Stimulated activated naive CD8-positive, alpha-beta T cell treated with anti-CD3 and anti-CD28 coated beads, Interleukin-15, Interleukin-2, amounts not matched to agents 100 ng/mL and 50 ng/mL, for 24 hours (primary cell): ENCODE results near the gene CFAP45.

ENCODE experiments used
- H3K27ac Mint-ChIP-seq: one replicate; pipeline ENCODE4 v1.8.0; 2021; ENCODE audit warnings: mild to moderate bottlenecking, mixed read lengths
- H3K27me3 Mint-ChIP-seq: one replicate; pipeline ENCODE4 v1.8.0; 2021; ENCODE audit warnings: mixed read lengths
- H3K36me3 Mint-ChIP-seq: one replicate; pipeline ENCODE4 v1.8.0; 2021; ENCODE audit warnings: low read depth, mixed read lengths
- H3K4me1 Mint-ChIP-seq: one replicate; pipeline ENCODE4 v1.8.0; 2021; ENCODE audit warnings: low read depth, mixed read lengths
- H3K4me3 Mint-ChIP-seq: one replicate; pipeline ENCODE4 v1.8.0; 2021; ENCODE audit warnings: mild to moderate bottlenecking, mixed read lengths
- H3K9me3 Mint-ChIP-seq: one replicate; pipeline ENCODE4 v1.8.0; 2021; ENCODE audit warnings: mixed read lengths

The CFAP45 gene

DNA sequence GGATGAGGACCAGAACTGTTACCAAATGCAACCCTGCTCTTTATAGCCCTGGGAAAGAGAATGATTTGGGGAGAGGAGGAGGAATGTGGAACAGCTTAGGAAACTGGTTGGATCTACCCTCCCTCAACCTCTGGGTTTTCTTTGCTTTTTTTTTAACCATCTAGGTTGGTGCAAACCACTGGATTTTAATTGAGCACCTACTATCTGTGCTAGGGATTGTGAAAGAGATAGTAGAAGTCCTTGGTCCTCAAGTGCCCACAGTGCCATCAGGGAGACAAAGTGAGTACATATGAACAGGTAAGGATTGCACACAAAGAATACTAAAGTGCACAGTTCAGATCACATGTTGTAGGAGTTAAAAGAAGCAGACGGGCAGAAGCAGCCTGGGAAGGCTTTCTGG, 20.7 kb upstream of the CFAP45 start:
- peaks cover 77% of the 10 kb centered on the region for H3K36me3 Mint-ChIP-seq
- H3K4me3 Mint-ChIP-seq: peak overlapping the region; percentile 98
- H3K27me3 Mint-ChIP-seq: no peaks in the 10 kb centered on the region
- H3K27ac Mint-ChIP-seq: peak overlapping the region; percentile 71
- peaks cover 72% of the 10 kb centered on the region for H3K4me1 Mint-ChIP-seq
- H3K9me3 Mint-ChIP-seq: no peaks in the 10 kb centered on the region

DNA sequence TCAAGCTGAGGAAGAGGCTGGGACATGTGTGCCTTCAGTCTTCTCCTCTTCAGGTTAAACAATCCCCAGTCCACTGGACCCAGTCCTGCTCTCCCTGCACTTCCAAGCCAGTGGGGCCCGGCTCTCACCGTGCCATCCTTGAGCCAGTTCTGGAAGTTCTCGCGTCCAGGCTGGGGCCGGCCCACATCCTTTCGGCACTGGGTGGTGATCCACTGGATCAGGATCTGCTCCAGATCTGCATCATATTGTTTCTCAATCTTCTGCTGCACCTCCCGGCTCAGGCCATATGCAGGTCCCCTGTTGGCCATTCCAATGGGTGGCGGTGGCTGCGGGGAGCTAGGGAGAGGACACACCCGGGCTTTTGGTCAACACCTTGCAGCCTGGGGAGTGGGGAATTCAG, 20.2 kb upstream of the CFAP45 start:
- Mint-ChIP-seq H3K27ac (peak overlapping the region; percentile 71), H3K4me1 (peaks cover 68% of the 10 kb centered on the region), H3K4me3 (no peak overlapping the region), H3K9me3 (no peaks in the 10 kb centered on the region), H3K27me3 (no peaks in the 10 kb centered on the region), H3K36me3 (peaks cover 78% of the 10 kb centered on the region)

DNA sequence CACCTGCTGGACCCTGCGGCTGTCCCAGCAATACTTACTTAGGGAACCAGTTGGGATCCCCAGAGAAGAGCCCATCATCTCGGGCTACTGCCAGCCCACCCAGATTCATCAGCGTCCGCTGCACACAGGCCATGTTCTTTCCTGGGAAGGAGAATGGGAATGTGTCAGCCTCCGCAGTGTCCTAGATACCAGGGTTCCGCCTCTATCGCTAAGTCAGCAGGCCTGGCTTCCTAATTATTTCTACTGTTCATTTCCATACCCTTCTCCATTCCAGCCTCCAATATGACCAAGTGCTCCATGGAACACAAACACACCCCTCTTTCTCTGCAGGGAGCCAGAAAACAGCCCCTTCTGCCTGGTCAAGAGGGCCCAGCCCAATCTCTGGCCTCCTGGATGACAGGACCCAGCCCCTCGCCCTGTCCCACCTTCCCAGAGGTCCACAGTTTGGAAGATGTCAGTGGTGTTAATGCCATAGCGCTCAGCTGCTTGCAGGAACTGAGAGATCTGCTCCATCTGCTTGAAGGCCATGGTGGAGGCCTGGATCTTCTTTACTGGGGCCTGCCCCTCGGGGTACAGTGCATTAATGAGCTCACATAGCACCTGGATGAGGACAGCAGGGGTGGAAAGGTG, 19.4 kb upstream of the CFAP45 start:
- H3K27ac Mint-ChIP-seq: peak overlapping the region; percentile 39

DNA sequence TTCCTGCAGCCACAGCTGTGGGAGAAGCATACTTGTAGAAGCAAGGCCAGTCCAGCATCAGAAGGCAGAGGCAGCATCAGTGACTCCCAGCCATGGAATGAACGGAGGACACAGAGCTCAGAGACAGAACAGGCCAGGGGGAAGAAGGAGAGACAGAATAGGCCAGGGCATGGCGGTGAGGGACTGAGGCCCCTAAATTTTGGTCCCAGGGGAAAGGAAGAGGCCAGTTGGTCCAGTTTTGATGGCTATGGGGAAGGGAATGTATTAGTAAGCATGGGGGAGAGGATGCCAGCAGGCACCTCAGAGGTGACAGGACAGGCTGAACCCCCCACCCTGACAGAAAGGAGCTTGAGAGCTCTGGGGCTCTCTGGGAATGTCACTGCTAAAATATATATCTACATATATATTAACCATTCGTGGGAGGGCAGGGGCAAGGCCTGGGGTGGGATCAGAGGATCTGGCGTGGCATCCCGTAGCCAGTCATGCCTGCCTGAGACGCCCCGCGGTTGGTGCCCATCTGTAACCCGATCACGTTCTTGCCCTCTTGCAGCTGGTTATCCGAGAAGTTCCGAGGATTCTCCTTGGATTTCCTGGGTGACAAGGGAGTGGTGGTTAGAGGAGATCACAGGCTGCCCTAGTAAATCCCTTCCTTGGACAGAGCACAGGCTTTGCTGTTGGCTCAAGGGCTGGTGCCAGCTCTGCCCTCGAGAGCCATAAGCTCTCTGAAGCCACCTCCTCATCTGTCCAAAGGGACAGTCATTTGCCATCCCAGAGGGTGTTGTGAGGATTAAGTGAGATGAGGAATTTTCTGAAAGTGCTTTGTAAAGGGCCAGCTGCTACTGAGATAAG, 18.6 kb upstream of the CFAP45 start:
- Mint-ChIP-seq H3K27me3 (no peaks in the 10 kb centered on the region), H3K4me1 (peaks cover 71% of the 10 kb centered on the region), H3K4me3 (peak overlapping the region; percentile 40), H3K36me3 (peaks cover 73% of the 10 kb centered on the region), H3K27ac (peak overlapping the region; percentile 82), H3K9me3 (no peaks in the 10 kb centered on the region)

More for the DNA sequence above, 19.4 kb upstream of the CFAP45 start:
- Mint-ChIP-seq H3K36me3 (peaks cover 78% of the 10 kb centered on the region), H3K9me3 (no peaks in the 10 kb centered on the region), H3K4me3 (peak overlapping the region; percentile 33), H3K27me3 (no peaks in the 10 kb centered on the region), H3K4me1 (peaks cover 68% of the 10 kb centered on the region)

DNA sequence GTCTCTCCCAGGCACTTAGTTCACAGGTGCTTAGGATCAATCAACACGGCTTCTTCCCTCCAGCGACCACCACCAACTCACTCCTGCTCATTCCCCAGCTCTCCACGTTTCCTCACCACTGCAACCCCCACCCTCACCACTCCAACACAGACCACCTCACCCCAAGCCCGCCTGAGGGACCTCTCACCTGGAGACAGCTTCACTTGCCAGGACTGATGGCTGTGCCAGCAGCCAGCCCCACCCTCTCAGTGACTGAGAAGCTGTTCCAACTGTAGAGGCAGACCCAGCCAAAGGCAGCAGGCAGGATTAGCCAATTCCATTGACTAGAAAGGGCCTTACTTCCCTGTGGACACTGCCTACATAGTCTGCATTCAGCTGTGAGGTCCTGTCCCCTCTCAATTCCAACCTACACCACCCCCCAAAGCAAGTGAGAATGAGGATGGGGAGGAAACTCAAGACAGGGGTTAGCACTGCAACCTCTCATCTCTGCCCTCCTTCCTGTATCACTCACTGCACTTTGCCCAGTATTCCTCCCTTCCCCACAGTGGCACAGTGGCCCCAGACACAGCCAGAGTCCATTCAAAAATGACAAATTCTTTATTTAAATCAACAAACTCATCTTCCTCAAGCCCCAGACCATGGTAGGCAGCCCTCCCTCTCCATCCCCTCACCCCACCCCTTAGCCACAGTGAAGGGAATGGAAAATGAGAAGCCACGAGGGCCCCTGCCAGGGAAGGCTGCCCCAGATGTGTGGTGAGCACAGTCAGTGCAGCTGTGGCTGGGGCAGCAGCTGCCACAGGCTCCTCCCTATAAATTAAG, 17.8 kb upstream of the CFAP45 start:
- H3K4me1 Mint-ChIP-seq: peaks cover 67% of the 10 kb centered on the region
- H3K36me3 Mint-ChIP-seq: peaks cover 69% of the 10 kb centered on the region
- H3K27me3 Mint-ChIP-seq: no peaks in the 10 kb centered on the region
- H3K27ac Mint-ChIP-seq: peak overlapping the region; percentile 82
- peak overlapping the region; percentile 40 for H3K4me3 Mint-ChIP-seq
- no peaks in the 10 kb centered on the region for H3K9me3 Mint-ChIP-seq

DNA sequence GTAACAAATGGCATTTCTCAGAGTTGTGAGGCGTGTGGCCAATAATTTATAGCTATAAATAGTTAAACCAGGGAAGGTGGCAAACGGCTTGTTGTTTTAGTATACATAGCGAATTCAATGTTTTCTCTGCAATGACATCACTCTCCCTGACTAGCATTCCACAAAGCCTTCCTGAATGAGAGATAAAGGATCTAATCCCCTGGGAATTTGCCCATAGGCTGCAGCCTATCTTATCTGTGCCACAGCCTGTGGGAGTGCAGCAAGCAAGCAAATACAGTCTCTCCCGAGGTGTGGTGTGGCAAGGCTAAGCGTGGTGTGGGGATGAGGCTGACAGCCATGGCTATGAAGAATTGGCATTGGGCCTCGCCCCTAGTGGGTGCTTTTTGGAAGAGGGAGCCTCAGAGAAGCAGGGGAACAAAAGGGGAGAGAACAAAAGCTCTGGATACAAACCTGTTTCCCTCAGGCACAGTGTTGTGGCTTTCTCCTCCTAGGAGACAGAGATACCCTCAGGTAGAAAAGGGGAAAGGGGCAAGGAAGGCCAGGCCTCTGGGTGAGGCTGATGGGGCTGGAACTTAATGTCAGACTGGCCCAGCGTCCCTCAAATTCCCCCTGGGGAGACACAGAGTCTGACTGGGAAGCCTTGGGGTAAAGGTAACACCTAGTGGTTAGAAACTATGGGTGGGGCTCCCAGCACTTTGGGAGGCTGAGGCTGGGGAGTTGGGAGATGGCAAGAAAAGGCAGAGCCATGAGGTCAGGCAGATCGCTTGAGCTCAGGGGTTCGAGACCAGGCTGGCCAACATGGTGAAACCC, 16.5 kb upstream of the CFAP45 start:
- no peak overlapping the region for H3K4me3 Mint-ChIP-seq
- no peaks in the 10 kb centered on the region for H3K27me3 Mint-ChIP-seq
- H3K27ac Mint-ChIP-seq: peak overlapping the region; percentile 16
- H3K9me3 Mint-ChIP-seq: no peaks in the 10 kb centered on the region
- peaks cover 67% of the 10 kb centered on the region for H3K4me1 Mint-ChIP-seq
- H3K36me3 Mint-ChIP-seq: peaks cover 59% of the 10 kb centered on the region

DNA sequence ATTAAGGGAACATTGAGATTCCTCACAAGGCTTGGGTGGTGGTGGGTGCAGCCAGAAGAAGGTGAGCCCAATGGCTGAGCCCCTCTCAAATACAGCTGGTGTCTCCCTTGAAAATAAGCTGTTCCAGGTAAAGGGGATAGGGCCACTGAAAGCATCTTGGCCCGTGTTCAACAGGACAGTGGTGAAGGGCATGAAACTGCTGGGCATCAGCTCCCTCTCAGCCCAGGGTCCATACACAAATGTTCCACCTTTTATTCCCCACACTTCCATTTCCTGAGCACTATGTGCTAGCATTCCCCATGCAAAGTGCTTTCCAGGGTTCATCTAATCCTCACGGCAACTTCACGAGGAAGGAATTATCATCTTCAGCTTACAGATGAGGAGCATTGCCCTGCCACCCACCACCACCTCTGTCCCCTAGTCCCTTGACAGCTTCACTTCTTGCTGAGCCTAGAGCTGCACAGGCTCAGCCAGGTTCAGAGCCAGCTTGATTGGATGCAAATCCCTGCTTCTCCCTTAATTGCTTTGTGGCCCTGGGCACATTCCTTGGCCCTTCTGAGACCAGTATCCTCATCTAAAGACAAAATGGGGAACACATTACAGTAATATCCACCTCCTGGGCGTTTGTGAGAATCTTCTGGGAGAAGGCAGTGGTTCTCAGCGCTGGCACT, 15.7 kb upstream of the CFAP45 start:
- no peaks in the 10 kb centered on the region for H3K27me3 Mint-ChIP-seq
- H3K36me3 Mint-ChIP-seq: peaks cover 51% of the 10 kb centered on the region
- peak overlapping the region; percentile 34 for H3K27ac Mint-ChIP-seq
- peaks cover 67% of the 10 kb centered on the region for H3K4me1 Mint-ChIP-seq
- no peak overlapping the region for H3K4me3 Mint-ChIP-seq
- no peaks in the 10 kb centered on the region for H3K9me3 Mint-ChIP-seq

DNA sequence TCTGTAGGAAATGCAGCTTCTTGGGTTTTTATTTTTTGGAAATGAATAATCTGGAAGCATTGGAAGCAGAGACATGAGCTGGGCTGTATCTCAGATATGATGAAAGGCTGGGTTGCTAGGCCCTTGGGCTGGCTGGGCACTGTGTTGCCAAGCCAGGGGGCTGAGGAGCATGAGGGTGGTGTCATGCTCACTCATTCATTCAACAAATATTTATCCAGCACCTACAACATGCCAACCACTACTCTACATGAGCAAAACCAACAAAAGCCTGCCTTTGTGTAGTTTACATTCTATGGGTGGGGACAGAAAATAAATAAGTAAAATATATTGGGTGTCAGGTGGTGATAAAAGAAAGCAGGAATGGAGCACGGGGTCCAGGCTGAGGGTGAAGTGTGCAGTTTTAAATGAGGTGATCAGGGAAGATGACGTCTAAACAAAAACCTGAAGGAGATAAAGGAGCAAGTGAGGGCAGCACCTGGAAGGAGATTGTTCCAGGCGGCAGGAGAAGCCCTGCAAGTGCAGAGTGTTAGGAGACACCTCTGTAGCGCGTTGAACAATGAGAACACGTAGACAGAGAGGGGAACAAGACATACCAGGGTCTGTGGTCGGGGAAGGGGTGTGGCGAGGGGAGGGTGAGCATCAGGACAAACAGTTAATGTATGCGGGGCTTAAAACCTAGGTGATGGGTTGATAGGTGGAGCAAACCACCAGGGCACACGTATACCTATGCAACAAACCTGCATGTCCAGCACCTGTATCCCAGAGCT, 14.5 kb upstream of the CFAP45 start:
- H3K9me3 Mint-ChIP-seq: no peaks in the 10 kb centered on the region
- peaks cover 38% of the 10 kb centered on the region for H3K36me3 Mint-ChIP-seq
- no peak overlapping the region for H3K27ac Mint-ChIP-seq
- H3K4me3 Mint-ChIP-seq: no peak overlapping the region
- peaks cover 66% of the 10 kb centered on the region for H3K4me1 Mint-ChIP-seq
- no peaks in the 10 kb centered on the region for H3K27me3 Mint-ChIP-seq

DNA sequence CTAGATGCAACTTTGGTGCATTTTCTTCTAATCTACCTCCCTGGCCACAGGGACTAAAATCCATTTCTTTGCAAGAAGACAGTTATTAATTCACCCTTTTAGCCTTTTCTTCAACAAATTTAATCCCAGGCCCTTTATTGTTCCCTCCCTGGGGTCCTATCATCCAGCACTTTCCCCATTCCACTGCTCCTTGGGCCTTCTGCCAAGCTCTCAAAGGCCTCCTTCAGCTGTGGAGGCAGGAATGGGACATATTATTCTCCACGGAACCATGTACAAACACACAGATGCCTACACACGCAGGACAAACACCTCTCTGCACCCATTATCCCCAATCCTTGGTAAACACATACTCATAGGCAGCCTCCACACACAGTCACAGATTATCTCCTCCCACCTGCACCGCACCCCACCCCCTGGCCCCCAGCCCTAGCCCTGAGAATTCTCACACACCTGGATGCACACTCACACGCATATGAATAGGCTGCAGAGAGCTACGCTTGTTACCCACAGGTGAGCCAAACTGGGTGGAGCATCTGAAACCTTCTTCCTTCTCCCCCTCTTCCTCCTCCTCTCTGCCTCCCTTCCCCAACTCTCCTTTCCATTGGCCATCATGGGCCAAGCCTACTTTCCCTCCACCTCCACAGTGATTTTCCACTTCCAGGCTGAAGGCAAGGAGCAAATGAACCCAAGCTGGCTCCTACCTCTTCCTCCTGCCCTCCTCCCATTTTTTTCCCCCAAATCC, 13.7 kb upstream of the CFAP45 start:
- no peak overlapping the region for H3K27ac Mint-ChIP-seq
- H3K27me3 Mint-ChIP-seq: no peaks in the 10 kb centered on the region
- H3K36me3 Mint-ChIP-seq: peaks cover 31% of the 10 kb centered on the region
- peaks cover 62% of the 10 kb centered on the region for H3K4me1 Mint-ChIP-seq
- H3K9me3 Mint-ChIP-seq: no peaks in the 10 kb centered on the region
- H3K4me3 Mint-ChIP-seq: no peak overlapping the region

DNA sequence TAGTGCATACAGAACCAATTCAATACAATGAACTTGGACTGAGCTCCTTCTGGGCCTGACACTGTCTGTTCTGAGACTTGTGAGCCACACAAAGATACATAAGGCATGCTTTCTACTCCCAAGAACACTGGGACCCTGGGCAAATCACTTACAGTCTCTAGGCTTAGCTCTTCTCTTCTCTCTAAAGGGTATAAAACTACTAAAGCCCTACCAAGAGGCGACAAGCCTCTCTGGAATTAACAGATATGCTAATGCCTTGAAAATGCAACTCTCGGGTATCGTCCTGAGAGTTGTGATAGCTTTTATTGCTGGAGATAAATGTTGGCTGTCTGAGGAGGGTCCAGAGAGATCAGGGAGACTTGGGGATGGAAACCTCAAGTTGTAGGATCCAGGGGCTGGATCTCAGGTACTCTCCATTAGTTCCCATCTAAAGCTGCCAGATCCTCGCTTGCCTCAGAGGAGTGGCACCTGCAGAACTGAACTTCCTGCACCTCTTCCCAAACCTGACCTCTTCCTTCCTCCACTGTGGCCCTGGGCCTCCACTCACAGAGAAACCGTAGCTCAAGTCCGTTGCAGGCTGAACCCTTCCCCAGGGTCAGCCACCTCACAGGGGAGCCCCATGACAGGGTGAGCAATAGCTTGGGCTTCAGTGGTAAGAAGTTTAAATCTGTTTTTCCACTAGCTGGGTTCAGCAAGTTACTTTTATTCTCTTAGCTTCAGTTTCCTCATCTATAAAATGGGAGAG, 11.5 kb upstream of the CFAP45 start:
- Mint-ChIP-seq H3K27me3 (no peaks in the 10 kb centered on the region), H3K4me3 (peak overlapping the region; percentile 30), H3K27ac (peak overlapping the region; percentile 96), H3K9me3 (no peaks in the 10 kb centered on the region), H3K36me3 (peaks cover 15% of the 10 kb centered on the region), H3K4me1 (peaks cover 49% of the 10 kb centered on the region)

DNA sequence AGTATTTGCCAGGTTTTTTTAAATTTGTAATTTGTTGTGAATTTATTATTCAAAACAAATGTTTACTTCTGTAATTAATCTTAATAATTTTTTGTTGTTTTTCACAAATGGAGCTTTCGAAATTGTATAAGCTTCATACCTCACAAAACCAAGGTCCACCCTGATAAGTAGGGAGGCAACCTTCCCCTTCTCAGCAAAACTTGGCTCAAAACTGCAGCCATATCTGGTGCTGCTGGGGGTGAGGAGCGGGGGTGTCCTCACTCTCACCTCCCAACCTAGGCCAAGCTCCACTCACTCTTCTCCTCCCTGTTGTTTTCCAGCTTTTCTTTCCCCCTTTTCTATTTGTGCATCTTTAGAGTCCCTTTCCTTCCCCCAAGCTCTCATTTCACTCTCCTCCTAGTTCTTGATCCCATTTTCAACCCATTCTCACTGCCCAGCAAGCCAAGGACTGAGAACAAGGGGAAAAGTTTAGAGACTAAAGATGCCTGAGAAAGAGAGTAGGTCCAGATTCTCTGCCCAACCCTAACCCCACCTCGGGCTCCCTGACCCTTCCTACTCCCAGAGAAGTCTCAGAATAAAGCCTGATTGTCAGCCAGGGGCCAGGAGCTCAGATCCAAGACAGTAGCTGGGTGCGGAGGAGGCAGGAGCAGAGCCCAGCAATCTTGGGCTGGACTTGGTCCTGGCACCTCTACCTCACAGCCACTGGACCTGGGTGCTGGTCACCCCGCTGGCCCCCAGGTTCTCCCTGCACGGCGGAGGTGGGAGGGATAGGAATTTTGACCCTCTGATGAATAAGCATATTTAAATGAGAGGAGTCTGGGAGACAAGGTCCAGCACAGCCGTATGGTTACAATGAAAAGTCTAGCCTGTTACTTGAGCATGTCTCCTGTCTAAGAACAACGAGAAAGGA, 8.3 kb upstream of the CFAP45 start:
- H3K4me3 Mint-ChIP-seq: no peak overlapping the region
- no peaks in the 10 kb centered on the region for H3K9me3 Mint-ChIP-seq
- H3K4me1 Mint-ChIP-seq: peaks cover 40% of the 10 kb centered on the region
- H3K27ac Mint-ChIP-seq: no peak overlapping the region
- H3K27me3 Mint-ChIP-seq: no peaks in the 10 kb centered on the region
- no peaks in the 10 kb centered on the region for H3K36me3 Mint-ChIP-seq

DNA sequence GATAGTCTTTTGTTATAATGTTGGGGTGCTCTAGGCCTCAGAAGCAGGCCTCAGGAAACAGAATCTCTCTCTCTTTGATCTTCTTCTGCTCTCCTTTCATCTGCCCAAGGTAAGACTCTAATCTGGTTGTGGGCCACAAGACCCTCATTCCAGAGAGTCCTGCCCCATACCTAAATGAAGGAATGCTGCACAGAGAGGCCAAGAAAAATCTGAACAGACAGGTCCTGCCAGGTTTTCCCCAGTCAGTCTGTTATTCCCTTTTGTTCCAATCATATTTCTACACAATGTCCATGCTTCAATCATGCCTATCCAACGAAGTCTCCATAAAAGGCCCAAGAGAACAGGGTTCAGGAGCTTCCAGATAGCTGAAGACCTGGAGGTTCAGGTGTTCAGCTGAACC, 7.0 kb upstream of the CFAP45 start:
- Mint-ChIP-seq H3K27ac (no peak overlapping the region), H3K36me3 (no peaks in the 10 kb centered on the region), H3K4me1 (peaks cover 28% of the 10 kb centered on the region), H3K27me3 (no peaks in the 10 kb centered on the region), H3K9me3 (no peaks in the 10 kb centered on the region), H3K4me3 (no peak overlapping the region)
